ENCODE results near the gene BMP2K. TPM values are rescaled to one million over a fixed set of nuclear protein-coding genes. Genes with fewer than 3 reads are reported as not detected.

Gene BMP2K
- total RNA-seq, 1 donor from 2014 or later = 38.7 TPM

DNA sequence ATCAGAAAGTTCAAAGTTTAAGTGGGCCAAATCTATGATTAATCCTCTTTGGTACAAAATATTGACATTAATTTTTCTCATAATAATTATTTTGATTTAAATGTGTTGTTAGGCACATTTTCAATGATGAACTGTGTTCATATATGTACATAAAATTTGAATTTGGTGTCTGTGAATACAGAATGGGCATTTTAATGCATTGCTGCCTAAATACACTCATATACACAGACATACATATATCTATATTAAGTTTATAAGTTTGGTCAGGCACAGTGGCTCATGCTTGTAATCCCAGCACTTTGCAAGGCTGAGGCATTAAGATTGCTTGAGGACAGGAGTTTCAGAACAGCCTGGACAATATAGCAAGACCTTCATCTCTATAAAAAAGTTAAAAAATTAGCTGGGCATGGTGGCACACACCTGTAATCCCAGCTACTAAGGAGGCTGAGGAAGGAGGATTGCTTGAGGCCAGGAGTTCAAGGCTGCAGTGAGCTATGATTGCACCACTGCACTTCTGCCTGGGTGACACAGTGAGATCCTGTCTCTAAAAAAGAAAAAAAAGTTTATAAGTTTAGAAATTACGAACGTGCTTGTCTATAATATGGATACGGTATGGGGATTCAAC is 12.3 kb upstream of the BMP2K start:
- DNase-seq (ENCODE audit: low spot score) = no peak

DNA sequence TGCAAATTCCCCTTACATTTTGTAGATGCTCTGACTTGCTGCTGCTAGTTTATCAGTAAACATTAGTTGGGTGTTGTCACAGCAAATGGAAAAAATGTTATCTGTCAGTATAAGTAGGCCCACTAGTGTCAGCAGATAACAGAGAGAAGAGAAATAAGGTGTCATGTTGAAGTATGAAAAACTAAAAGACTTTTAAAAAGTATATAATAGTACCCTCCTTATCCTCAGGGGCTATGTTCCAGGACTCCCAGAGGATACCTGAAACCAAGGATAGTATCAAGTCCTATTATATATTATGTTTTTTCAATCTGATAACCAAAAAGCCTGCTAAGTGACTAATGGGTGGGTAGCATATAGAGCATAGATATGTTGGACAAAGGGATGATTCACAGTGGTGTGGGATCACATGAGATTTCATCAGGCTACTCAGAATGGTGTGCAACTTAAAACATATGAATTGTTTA is 11.6 kb upstream of the BMP2K start:
- DNase-seq (ENCODE audit: low spot score) = no peak

DNA sequence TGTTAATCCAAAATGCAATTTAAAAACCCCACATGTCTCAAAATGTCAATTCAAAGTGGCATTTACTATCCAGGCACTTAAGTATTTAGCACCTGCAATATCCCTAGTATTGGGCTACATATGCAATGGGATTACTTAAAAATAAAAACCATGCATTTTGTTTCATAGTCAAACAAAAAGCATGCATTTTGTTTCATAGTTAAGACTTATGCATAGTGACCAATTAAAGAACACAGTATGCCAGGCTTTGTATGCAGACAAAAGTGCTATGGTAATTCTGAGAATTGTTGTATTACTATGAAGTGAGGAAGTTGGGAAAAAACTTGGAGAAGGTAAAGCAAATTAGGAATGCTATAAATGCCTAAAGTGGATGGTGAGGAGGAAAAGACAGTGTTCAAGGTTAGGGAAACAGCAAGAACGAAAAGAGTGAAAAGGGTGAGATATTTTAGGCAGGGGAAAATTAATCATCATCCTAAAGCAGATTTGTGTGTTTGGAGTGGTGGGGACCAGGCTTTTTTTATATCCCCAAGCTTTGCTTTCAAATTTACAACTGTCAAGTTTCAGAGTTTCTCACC is 10.6 kb upstream of the BMP2K start:
- no peak for DNase-seq (ENCODE audit: low spot score)

DNA sequence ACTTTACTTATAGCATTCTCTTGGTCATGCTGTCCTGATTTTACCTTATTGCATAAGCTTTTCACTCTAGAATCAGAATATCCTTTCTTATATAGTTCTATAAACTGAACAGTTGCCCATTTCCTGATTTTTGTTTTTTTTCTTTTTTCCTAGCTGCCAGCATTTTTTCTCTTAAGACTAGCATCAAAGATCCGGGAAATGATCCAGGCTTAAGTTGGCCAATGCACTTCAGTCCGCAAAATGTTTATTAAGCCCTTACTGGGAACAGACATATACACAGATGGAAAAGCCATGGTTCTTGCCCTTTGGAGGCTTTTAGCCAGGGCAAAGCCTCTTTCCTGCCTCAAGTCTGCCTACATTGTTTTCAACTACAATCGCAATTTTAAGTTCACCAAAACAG is 10.1 kb upstream of the BMP2K start:
- DNase-seq (ENCODE audit: low spot score) = no peak

DNA sequence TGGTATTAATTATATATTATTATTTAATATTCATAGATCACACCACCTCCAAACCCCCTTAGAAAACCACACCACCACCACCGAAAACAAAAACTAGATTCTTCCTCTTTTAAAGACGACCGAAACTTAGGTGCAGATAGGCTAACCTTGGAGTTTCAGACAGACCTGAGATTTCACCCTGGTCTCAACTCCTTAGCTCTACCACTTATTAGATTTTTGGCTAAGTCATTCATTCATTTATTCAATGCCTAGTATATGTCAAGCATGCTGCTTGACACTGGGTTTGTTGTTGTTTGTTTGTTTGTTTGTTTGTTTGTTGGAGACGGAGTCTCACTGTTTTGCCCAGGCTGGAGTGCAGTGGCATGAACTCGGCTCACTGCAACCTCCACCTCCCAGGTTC is 9.5 kb upstream of the BMP2K start:
- DNase-seq (ENCODE audit: low spot score) = no peak

DNA sequence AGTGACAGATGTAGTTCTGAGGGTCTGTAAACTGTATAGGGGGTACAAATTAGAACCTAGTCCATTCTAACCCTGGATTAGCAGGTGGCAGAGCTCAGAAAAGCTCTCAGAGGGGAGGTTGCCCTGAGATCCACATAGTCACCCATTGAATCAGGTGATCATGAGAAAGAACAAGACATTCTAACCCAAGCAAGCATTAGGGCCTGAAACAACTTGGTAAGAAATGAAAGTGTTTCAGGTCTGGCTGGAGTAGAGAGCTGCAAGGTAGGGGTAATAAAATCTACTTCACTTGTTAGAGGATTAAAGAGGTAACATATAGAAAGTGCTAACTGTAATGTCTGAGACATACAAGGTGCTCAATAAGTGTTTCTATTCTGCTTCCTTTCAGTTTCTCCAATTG is 8.8 kb upstream of the BMP2K start:
- DNase-seq (ENCODE audit: low spot score) = no peak

DNA sequence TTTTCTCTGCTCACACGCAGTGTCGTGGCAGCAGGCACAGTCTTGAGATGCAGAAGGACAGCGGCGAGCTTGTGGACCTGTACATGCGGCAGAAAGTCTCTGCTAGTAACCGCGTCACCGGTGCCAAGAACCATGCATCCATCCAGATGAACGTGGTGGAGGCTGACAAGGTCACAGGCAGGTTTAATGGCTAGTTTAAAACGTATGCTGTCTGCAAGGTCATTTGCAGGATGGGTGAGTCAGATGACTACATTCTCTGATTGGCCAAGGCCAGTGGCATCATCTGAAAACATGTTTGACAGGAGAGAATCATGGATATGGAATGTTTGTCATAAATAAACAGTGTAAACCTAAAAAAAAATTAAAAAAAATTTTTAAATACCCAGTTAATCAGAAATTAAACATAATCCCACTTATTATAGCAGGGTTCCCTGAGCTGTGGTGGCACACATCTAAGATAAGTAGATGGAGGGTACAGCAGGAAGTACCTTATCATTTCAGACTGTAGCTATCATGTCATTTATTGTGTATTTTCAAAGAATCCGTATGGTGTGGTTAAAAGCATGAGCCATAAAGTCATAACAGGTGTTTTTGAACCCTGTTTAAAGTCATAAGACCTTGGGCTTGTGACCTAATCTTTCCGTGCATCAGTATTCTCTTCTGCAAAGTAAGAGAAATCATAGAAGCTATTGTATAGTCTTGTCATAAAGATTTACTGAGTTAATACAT is 7.5 kb upstream of the BMP2K start:
- no peak for DNase-seq (ENCODE audit: low spot score)

DNA sequence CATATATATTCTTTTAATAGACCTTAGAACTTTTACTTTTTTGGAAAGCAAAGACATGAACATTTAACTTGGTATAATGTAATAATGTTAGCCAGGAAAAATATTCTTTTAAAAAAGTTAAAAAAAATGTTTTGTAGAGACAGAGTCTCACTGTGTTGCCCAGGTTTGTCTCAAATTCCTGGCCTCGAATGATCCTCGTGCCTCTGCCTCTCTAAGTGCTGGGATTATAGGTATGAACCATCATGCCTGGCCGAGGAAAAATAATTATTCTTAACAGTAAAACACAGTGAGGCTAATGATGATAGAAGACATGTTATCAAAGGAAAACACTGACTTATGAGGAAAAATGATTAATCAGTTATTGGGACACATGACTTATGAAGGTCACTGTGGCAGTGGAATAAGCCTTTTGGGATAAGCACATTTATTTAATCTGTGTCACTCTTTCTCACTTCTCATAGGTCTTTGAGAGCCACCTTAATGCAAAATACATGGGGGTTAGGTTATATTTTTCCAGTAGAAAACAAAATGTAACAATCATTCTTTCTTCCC is 6.0 kb upstream of the BMP2K start:
- DNase-seq (ENCODE audit: low spot score) = no peak

DNA sequence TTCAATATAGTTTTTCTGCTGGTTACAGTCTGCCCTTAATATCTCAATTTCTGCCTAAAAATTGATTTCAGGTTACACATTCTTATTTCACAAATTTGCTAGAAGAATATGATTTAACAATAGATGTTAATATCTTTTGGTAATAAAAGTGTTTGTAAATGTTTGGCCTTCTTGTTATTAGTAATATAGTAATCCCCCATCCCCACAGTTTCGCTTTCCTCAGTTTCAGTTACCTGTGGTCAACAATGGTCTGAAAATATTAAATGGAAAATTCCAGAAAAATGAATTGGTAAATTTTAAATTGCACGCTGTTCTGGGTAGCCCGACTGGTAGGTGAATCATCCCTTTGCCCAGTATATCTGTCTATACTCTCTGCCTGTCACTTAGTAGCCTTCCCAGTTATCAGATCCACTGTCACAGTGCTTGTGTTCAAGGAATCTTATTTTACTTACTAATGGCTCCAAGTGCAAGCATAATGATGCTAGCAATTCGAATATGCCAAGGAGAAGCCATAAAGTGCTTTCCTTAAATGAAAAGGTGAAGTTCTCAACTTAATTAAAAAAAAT is 3.5 kb upstream of the BMP2K start:
- DNase-seq (ENCODE audit: low spot score) = no peak

DNA sequence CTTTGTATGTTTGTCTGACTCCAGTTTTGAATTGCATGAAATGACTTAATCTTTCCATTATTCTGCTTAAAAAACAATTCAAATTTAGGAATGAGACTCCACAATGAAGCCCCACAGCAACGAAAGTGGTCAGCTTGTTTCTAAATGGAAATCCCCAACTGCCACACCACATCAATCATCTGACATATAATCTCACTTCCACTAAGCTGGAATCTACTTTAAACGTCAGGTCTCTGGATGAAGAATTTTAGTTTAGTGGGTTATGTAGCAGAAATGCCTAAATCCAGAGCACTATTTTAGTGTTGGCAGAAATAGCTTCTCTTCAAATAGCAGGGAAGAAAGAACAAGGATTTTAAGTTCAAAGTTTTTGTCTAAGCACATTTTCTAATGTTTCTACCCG is 1.7 kb upstream of the BMP2K start:
- DNase-seq (ENCODE audit: low spot score) = no peak

DNA sequence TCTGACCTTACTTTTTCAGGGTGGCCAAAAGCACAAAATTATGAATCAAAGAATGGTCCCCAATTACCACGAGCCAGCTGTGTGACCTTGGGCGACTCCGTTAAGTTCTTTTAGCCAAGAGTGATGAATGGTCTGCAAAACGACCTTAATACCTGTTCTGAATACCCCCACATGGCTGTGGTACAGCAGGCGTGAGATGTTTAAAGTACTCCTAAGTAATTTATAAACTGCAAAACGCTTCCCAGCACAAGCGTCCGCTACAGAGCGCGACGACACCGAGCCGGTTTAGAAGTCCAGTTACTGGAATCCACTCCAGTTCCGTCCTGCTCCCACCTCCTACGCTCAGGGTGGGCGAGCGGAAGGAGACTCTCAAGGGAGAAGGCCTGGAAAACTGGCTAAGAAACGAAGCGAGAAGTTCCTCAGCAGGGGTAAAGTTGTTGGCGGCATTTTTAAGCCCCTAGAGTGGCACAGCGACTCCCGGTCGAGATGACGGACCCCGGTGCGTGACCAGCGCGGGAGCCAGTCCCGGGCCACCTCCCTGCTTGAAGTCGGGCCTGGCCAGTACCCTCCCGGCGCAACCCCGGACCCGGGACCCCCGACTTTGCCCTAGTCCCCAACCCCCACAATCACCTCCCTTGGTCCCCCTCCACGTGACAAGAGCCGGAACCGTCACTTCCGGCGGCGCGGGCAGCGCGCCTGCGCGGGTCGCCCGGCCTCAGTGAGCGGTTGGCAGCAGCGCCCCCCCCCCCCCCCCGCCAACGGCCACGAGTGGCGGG is 659 bp upstream of the BMP2K start:
- peak; percentile 96 for DNase-seq (ENCODE audit: low spot score)

DNA sequence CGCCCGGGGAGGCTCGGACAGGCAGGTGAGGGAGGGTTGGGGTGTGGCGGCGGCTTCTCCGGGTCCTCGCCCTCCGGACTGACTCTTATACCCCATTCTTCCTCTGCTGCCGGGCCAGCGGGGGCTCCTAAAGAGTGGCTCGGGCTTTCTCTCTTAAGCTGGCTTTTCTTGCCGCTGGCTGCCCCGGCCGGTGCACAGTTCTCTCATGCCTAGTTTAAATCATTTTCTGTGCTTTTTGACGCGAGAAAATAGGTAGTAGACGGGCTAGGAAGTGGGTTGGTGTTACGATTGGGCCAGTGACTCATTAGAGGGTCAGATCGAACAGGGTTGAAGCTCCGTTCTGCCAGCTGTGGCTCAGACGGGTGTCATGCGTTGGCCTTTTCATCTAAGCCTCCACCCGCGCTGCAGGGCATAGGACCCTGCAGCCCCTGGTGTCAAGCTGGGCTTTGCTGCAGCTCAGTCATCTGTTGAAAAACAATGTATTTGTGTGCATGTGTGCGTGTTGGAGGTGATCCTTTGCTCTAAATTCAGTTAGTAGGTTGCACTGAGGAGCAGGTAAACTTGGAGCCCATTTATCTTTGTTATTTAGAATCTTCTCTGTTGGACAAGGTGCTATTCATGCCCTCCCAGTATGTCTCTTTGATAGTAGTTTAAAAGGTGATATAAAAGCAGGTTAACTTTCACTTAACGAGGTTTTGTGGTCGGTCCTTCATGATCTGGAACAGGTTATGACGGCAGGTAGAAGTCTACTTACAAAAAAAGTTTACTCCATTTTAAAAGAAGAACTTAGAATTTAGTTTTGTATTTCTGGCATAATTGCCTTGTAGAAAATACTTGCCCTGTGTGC is 802 bp downstream of the BMP2K start:
- DNase-seq (ENCODE audit: low spot score) = peak; percentile 90

DNA sequence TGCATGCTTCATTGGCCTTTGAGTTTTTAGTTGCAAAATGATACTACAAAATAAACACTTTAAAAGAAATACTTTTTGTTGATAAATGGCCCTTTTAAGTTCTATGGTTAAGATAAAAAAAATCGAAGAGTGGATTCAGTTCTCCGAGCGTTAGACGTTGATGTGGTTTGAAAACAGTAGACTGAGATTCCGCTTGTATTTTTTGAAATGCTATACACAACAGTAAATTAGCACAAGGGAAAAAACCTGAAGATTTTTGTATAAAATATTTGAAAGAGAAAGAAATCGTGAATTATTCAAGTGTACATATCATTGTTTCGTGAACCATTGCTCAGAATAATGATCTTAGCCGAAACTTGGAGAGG is 1.4 kb downstream of the BMP2K start:
- DNase-seq (ENCODE audit: low spot score) = no peak

DNA sequence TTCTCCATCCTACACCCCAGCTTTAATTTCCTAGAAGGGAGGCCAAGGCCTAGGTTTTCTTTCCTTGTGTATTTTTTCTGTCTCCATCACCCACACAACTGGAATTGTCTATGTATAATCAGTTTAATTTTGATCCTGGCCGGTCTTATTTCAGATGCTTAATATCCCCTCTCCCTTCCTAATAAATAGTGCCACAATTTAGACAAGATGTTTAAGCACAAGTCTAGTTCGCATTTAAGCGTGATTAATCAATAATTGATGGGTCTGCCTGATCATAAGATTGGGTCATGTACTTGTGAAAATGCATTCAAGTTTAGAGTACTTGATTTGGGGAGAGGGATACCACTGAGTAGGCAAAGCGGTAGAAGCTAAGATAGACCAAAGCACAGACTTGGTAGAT is 2.4 kb downstream of the BMP2K start:
- DNase-seq (ENCODE audit: low spot score) = no peak

DNA sequence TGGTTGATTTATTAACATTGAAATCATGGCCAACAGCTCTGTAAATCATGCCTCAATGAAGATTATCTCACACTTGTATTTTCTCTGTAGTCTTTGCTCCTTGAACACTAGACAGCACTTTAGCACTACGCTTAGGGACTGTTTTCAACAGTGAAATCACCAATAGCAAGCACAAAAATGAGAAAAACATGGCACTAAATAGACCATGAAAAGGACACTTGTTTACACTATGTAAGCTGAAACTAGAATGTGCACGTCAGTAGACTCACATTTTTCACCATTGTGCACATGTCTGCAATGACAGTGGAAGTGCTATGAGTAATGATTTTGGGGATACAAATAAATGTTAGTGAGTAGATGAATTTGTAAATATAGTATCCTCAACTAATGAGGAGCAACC is 3.1 kb downstream of the BMP2K start:
- DNase-seq (ENCODE audit: low spot score) = no peak

DNA sequence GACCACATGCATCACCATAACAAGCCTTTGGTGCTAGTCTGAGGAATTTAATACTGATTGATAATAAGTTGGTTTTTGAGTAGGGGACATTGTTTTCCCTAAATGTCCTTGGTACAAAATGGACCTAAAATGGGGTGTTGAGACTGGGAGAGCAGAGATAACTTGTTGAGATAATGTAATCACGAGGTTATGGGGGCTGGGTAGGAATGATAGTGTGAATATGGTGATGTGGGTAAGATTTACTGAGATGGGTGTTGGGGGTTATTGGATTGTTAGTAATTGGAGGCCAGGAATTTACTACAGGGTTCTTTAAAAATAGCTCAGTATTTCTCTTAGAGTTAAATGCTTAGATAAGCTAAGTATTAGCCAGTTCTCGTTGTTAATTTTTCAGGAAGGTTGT is 3.9 kb downstream of the BMP2K start:
- DNase-seq (ENCODE audit: low spot score) = no peak

DNA sequence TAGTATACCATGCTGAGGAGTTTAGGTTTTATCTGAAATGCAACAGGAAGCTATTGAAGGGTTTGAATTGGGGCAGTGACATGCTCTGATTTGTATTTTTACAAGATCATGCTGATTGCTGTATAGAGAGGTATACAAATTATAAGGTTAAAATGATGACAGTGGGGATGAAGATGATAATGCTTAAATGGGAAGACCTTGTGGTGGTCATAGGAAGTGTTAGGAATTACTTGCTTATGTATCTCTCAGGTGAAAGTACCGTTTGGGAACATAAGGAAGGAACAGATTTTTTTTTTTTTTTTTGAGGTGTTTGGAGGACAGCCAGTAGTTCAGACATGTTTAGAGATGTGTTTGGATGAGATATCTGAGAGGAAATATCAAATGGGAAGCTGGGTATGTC is 5.0 kb downstream of the BMP2K start:
- no peak for DNase-seq (ENCODE audit: low spot score)

DNA sequence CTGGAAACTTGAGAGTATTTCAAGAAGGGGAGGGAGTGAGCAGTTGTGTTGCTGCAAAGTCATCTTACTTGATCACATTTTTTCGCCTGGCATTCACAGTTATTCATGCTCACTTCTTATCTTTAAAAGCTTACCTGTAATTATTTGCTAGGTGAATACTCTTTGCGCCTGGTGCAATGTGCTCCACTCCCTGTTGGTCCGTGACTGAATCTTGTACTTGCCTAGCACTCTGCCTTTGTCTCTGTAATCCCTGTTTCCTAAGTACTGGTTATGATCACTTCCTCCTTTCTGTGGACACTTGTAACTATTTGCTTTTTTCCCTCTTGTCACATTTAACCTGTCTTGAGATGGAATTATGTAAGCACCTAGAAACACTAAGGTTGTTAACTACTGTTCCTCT is 5.8 kb downstream of the BMP2K start:
- DNase-seq (ENCODE audit: low spot score) = no peak

DNA sequence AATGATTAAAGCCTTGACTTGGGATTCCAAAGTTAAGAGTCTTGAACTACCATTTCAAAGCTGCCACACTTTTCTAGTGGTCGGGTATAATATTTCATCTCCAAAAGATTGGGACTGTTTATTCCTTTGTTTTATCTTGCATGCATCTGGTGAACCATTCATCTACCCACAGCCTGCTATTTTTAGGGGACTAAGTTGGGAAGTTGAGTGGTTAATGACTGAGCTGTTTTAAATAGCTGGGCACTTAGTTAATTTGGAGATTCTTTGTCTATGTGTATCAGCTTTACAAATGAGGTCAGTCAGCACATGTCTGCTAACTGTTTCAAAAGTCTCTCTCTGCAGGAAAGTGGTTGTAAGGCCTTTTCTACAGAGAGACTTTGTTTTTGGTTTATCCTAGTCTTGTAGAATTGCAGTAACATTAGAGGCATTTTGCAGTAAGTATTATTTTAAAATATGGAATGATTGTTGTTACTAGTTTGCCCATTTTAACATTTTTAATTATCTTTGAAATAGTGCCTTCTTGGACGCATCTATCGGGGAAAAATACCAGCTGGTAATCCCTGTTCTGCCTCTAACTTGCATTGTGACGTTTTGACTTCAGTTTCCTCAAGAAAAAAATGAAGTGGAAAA is 8.2 kb downstream of the BMP2K start:
- DNase-seq (ENCODE audit: low spot score) = no peak

DNA sequence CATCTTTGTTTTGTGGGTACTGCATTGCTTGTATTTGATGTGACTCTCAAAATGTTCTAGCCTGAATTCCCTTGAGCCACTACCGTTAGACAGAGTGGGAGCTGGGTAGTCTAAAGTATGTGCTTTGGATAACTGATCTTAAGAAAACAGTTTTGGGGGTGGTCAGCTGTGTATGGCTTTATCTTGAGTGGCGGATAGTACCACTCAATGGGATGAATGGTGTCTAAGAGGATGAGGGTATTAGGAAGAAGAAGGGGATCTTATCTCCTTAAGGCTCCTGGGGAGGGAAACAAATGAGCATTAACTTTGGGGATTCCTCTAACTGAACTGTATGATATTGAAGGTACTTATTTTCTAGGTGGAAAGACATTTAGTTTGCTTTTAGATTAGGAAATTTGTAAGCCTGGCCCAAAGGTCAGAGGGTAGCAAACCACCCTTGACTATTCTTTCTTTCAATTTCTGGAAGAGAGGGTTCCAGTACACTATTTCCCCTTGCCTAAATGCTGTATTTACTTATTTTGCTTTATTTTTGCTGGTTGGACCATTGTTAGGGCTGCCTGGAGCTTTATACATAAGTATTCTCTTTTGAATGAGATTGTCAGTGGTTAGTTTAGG is 11.3 kb downstream of the BMP2K start:
- no peak for DNase-seq (ENCODE audit: low spot score)
